Activated T-cell treated with anti-CD3 and anti-CD28 coated beads, Interleukin-2, amount 50 U/mL, for 72 hours (primary cell): Measurements from ENCODE around the gene CD151. TPM values are rescaled to one million over a fixed set of nuclear protein-coding genes. Genes with fewer than 3 reads are reported as not detected.

Source experiments
- ATAC-seq, 2 donors: fragments of 150-1000 bp; cut with Tn5 transposase; replicated peaks in 1 of 2; 2 replicates each; pipeline ENCODE4 v1.10.0; 2021; ENCODE audit warnings: moderate library complexity in 2 of 2, mild to moderate bottlenecking in 1 of 2
- DNase-seq, 2 donors: peaks; one replicate each; pipeline ENCODE4 v3.0.0; 2021 to 2022; ENCODE audit warnings: mixed read lengths in 1 of 2
- H3K27ac Mint-ChIP-seq: one replicate; pipeline ENCODE4 v1.8.0; 2022; ENCODE audit warnings: mild to moderate bottlenecking, moderate library complexity, mixed read lengths
- H3K27me3 Mint-ChIP-seq: one replicate; pipeline ENCODE4 v1.8.0; 2022; ENCODE audit warnings: low read depth, mixed read lengths
- H3K36me3 Mint-ChIP-seq, 2 donors: one replicate each; pipeline ENCODE4 v1.8.0; 2022; ENCODE audit warnings: mixed read lengths in 2 of 2, mild to moderate bottlenecking in 1 of 2; ENCODE audit not compliant: insufficient read depth in 2 of 2
- H3K4me1 Mint-ChIP-seq: one replicate; pipeline ENCODE4 v1.8.0; 2022; ENCODE audit warnings: low read depth, mixed read lengths
- H3K4me3 Mint-ChIP-seq, 2 donors: one replicate each; pipeline ENCODE4 v1.8.0; 2022; ENCODE audit warnings: mild to moderate bottlenecking in 2 of 2, mixed read lengths in 2 of 2, moderate library complexity in 2 of 2
- H3K9me3 Mint-ChIP-seq, 2 donors: one replicate each; pipeline ENCODE4 v1.8.0; 2022; ENCODE audit warnings: mixed read lengths in 2 of 2
- total RNA-seq, 2 donors: library from RNA; stranded (reverse); gene quantifications; one replicate each; pipeline ENCODE4 v1.2.3, GENCODE V29; 2022

Gene CD151
- total RNA-seq, 2 donors from 2014 or later: 35.4 to 42.2 TPM

DNA sequence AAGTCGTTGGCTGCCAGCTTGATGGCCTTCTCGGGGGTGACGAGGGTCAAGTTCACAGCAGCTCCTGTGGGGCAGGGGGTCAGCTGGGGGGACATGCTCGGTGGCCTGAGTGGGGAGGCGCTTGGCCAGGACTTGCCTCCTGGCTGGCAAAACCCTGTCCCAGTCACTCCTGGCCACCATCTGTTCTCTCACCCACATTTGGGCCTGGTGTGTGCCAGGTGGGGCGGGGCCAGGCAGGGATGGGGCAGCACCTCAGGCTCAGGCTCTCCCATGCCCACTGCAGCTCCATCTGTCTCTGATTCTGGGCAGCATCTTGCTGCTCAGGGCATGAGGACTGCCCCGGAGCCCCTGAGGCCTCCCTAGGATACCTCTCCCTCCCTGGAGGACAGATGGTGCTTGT is 39.2 kb upstream of the CD151 start:
- Mint-ChIP-seq H3K27me3 (no peaks in the 10 kb centered on the region), H3K36me3 (peaks cover 0 to 1% of the 10 kb centered on the region in 2 donors), H3K9me3 (no peaks in the 10 kb centered on the region), H3K27ac (no peak overlapping the region), H3K4me1 (peaks cover 17% of the 10 kb centered on the region), H3K4me3 (peak overlapping the region in 1 of 2 donors; percentile 20)
- DNase-seq (no peak), ATAC-seq (no peak)

DNA sequence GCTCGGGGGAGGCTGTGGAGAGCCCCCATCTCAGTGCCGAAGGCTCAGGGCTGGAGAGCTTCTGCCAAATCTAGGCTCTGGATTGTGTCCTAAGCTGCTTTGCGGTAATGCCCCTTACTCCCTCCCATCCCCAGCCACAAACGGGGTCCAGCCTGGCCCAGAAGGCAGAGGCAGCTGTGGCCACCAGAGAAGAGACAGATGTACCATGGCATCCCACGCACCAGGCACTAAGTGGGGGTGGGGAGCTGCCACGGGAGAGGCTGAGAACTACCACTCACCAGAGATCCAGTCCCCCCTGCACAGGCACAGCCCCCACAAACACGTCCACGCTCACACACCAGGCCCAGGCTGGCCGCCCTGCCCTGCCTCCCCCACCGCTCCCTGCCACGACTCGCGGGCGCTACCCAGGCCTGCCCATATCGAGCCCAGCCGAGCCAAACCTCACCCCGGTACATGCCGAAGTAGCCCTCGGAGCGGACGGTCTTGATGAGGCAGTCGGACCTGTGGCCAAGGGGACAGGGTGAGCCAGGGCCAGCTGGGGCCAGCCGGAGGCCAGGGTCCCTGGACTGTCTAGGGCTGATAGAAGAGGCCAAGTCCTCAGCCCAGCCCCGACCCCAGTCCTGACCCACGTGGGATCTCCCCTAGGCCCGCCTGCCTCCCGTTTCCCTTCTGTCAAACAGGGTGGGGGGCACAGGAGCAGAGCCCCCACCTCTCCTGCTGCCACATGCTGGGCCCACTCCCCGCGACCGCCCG is 38.6 kb upstream of the CD151 start:
- no peak overlapping the region for H3K27ac Mint-ChIP-seq
- peak overlapping the region in 1 of 2 donors; percentile 20 for H3K4me3 Mint-ChIP-seq
- H3K27me3 Mint-ChIP-seq: no peaks in the 10 kb centered on the region
- DNase-seq: no peak
- ATAC-seq: no peak
- H3K36me3 Mint-ChIP-seq: peaks cover 0 to 1% of the 10 kb centered on the region in 2 donors
- no peaks in the 10 kb centered on the region for H3K9me3 Mint-ChIP-seq
- peaks cover 17% of the 10 kb centered on the region for H3K4me1 Mint-ChIP-seq

DNA sequence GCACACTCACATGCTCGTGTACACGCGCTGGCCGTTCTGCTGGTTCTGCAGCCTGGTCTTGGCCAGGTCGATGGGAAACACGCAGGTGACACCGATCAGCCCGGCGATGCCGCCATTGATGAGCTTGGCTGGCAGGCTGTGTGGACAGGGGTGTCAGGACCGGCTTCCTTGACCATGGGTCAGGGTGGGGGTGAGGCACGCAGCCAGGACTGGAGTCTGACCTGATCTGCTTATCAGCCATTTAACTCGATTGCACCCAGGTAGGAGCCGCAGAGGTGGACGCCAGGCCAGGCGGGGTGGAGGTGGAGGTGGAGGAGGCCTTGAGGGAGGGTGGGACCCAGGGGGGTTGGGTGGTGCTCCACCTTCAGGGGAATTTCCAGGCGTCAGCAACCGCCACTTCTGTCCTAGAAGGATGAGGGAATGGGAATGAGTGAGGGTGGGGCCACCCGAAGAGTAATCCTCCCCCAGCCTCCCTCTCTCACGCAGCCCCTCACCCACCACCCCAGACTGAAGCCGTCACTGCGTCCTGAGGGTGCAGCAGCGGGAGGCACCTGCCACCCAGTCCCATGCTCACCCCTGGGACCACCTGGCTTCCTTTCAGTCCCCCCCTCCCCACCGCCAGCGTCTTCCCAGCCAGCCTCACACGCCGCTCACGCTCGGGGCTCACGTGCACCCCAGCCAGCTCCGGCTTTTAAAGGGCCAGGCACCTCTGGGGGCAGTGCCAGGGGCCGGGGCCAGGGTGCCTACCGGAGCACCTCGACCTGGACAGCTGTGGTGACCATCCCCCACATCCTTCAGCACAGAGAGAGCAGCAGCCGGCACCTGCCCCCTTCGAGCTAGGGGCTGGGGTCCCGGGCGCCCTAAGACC is 37.8 kb upstream of the CD151 start:
- no peak for DNase-seq
- ATAC-seq: no peak
- H3K36me3 Mint-ChIP-seq: peaks cover 0 to 1% of the 10 kb centered on the region in 2 donors
- no peaks in the 10 kb centered on the region for H3K9me3 Mint-ChIP-seq
- peaks cover 17% of the 10 kb centered on the region for H3K4me1 Mint-ChIP-seq
- no peaks in the 10 kb centered on the region for H3K27me3 Mint-ChIP-seq
- peak overlapping the region; percentile 79 for H3K27ac Mint-ChIP-seq
- peak overlapping the region; percentile 78 to 97 for H3K4me3 Mint-ChIP-seq

DNA sequence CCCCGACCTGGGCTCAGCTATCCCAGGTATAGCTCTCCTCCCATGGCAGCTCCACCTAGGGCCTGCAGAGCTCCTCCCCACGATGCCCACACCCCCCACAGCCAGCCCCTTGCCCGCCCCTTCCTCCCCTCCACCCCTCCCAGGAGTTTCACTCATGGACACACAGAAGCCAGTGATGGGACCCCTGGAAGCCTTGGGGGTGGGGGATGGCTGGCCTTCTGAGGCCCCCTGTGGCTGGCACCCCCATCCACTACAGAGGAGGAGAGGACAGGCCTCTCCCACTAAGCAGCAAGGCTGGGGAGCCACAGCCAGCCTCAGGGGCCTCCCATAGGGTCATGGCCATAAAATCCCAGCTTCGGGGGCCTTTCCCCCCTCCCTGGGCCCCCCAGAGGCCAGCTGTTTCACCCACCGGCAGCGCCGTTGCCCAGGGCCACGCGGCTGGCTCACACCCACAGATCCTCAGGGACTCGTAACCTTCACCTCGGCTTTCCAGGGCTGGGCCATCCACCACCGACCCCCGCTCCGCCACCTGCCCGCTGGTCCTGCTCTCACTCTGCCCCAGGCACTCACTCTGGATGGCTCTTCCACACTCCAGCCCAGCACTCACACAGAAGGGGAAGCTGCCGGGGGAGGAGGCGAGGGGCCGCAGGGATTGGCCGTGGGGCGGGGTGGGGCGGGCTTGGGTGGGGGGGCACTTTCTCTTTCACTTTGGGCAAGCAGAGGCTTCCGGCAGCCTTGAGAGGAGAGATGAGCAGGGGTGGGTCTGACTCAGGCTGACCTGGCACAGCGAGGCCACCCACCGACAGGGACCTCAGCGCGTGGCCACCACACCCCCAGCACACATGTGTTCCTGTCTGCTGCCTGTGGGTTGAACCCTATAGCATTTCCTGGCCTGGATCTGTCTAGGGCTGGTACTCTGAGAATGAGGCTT is 36.9 kb upstream of the CD151 start:
- peak; percentile 80 to 84 for ATAC-seq
- peak; percentile 85 to 93 for DNase-seq
- Mint-ChIP-seq H3K27ac (peak overlapping the region; percentile 79), H3K4me3 (peak overlapping the region; percentile 78 to 97), H3K4me1 (peaks cover 17% of the 10 kb centered on the region), H3K27me3 (no peaks in the 10 kb centered on the region), H3K36me3 (peaks cover 0 to 1% of the 10 kb centered on the region in 2 donors), H3K9me3 (no peaks in the 10 kb centered on the region)

DNA sequence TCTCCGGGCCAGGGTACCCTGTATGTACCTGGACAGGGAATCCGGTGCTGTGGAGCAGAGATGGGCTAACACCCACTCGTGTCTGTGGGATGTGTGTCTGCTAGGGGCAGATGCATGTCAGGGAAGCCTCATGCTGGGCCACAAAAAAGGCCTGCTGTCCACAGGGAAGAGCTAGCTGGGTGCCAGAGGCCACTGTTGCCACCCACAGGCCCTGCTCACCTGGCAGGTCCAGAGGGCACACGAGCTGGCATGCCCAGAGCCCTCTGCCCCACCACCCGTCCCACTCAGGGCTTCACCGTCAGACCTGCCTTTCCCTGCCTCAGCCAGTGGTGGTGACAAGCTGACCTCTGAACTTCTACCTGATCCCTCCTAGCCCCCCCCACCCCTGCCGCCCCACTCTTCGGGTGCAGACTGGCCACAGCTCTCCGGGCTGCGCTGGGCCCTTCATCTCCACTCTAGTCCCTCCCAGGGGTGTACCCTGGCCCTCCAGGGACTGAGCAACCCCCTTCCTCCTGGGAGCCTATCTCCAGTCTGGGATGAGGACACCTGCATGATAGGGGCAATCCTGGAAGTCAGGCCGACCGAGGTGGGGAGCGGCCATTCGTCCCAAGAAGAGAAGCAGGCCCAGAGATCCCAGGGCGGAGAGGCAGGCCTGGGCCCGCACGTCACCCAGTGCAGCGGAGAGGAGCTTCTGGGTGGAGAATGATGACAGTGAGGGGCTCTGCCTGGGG is 36.0 kb upstream of the CD151 start:
- H3K4me1 Mint-ChIP-seq: peaks cover 17% of the 10 kb centered on the region
- peak overlapping the region; percentile 78 to 97 for H3K4me3 Mint-ChIP-seq
- no peaks in the 10 kb centered on the region for H3K9me3 Mint-ChIP-seq
- peaks cover 0 to 2% of the 10 kb centered on the region in 2 donors for H3K36me3 Mint-ChIP-seq
- ATAC-seq (no peak), DNase-seq (no peak)
- H3K27me3 Mint-ChIP-seq: no peaks in the 10 kb centered on the region
- peak overlapping the region; percentile 78 for H3K27ac Mint-ChIP-seq

DNA sequence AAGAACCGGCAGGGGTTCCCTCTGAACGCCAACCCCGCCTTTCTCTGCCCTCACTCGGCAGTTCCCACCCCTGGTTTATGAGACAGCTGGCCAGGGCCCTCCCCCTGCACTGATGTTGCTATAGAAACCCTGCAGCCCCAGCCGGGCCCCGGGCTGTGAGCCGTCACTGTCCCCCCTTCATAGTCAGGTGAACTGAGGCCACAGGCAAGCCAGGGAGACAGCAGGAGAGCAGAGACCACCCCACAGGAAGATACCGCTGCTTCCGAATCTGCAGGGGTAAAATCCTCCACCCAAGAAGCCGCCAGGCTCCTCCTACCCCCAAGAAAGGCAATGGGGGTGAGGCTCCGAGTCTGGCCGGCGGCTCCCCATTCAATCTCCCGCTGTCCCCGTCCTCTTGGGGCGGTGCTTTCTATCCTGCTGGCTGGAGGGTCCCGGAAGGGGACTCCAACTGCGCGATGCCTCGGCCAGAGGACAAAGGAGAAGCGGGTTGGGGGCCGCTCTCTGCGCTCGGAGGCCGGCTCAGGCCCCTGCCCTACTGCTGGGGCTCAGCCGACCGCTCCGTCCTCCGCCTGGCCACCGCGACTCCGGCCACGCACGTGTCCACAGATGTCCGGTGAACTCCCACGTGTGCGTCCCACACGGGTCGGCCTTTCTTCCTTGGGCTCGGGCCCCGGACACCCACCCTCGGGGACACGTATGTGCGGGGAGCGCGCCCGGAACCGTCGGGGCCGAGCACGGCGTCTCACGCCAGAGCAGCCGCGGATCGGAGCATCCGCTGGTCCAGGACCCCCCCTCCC is 35.3 kb upstream of the CD151 start:
- H3K9me3 Mint-ChIP-seq: no peaks in the 10 kb centered on the region
- no peaks in the 10 kb centered on the region for H3K27me3 Mint-ChIP-seq
- ATAC-seq: peak; percentile 50 to 52
- H3K4me1 Mint-ChIP-seq: peaks cover 17% of the 10 kb centered on the region
- peak overlapping the region; percentile 78 to 97 for H3K4me3 Mint-ChIP-seq
- H3K36me3 Mint-ChIP-seq: peaks cover 0 to 2% of the 10 kb centered on the region in 2 donors
- peak; percentile 78 to 83 for DNase-seq
- peak overlapping the region; percentile 78 for H3K27ac Mint-ChIP-seq

DNA sequence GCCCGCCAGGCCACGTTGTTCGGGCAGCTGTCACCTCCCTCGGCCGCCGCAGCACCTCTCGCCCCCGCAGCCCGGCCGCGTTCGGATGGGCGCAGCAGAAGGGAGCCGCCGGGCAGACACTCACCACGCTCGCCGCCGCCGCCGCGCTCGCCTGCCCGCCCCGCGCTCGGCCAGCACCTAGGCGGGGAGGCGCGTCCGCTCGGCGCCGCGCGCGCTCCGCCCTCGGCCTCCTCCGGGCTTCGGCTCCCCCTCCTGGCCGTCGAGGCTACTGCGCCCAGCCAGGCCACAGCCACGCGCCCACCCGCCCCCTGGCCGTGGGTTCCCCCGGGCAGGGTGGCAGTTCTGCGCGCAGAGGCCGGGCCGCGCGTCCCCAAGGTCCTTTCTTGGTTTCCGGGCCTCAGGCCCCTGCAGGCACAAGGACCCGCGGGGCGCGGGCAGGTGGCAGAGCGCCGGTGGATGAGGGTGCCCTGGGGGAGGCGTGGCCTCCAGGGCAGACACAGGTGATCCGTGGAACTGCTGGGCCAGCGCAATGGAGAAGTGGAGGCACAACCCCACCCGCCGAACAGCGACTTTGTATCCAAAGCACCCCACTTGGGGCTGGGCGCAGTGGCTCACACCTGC is 34.5 kb upstream of the CD151 start, which contains the start of gene SLC25A22:
TSS of gene SLC25A22 (minus strand) at position 189 of the 621 bp plus-strand sequence. CDS start 3,275 bp downstream, outside the sequence.
- no peaks in the 10 kb centered on the region for H3K27me3 Mint-ChIP-seq
- DNase-seq: peak; percentile 90 to 93
- peaks cover 0 to 2% of the 10 kb centered on the region in 2 donors for H3K36me3 Mint-ChIP-seq
- no peaks in the 10 kb centered on the region for H3K9me3 Mint-ChIP-seq
- peaks cover 17% of the 10 kb centered on the region for H3K4me1 Mint-ChIP-seq
- peak; percentile 60 to 61 for ATAC-seq
- peak within 1 kb of the TSS; percentile 78 to 97 for H3K4me3 Mint-ChIP-seq
- peak within 1 kb of the TSS; percentile 78 for H3K27ac Mint-ChIP-seq

DNA sequence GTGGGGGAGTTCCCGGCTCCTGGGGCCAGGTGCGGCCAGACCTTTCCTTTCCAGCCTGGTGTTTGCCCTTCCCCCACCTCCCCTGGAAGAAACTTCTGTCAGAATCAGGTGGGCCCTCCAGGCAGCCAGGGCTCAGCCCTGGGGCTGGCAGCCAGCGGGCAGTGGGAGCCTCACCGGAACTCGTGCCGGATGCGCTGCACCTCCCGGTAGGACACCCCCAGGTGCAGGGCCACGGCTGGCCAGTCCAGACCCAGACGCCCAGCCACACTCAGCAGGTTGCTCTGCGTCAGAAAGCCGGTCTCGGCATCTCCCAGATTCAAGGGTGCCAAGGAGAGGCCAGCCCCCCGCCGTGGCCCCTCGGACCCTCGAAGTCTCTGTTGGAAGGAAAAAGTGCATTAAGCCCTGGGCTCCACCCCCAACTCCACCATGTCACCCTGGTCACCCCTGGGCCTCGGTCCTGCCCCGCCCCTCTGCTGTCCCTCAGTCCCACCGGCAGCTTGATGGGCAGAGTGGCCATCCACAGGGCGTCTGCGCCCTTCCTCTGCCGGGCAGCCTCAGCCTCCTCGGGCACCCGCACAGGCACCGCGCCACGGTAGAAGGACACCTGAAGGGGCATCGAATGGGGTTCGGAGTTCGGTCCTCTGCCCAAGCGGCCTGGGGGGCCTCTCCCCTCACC is 33.0 kb upstream of the CD151 start:
- no peaks in the 10 kb centered on the region for H3K27me3 Mint-ChIP-seq
- H3K9me3 Mint-ChIP-seq: no peaks in the 10 kb centered on the region
- no peak for ATAC-seq
- DNase-seq: no peak
- no peak overlapping the region for H3K4me3 Mint-ChIP-seq
- peaks cover 17% of the 10 kb centered on the region for H3K4me1 Mint-ChIP-seq
- H3K27ac Mint-ChIP-seq: no peak overlapping the region
- peaks cover 0 to 2% of the 10 kb centered on the region in 2 donors for H3K36me3 Mint-ChIP-seq

DNA sequence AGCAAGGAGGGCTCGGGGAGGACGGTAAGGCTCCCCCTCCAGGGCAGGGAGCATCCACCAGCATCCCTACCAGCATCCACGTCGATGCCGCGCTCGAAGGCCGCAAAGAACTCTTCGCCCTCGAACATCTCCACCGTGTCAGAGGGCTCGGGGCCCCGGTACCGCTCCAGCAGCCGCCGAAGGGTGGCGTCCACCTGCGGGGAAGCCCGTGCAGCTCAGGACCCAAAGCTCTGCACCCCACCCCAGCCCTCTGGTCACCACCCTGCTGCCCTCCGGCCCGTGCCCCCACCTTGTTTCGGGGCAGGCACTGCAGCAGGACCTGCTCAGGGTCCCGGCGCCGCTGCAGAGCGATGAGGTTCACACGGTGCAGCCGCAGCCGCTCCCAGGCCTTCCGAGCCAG is 32.3 kb upstream of the CD151 start:
- Mint-ChIP-seq H3K4me3 (no peak overlapping the region), H3K36me3 (peaks cover 0 to 2% of the 10 kb centered on the region in 2 donors), H3K27ac (no peak overlapping the region), H3K4me1 (peaks cover 17% of the 10 kb centered on the region), H3K9me3 (no peaks in the 10 kb centered on the region), H3K27me3 (no peaks in the 10 kb centered on the region)
- no peak for ATAC-seq
- no peak for DNase-seq

DNA sequence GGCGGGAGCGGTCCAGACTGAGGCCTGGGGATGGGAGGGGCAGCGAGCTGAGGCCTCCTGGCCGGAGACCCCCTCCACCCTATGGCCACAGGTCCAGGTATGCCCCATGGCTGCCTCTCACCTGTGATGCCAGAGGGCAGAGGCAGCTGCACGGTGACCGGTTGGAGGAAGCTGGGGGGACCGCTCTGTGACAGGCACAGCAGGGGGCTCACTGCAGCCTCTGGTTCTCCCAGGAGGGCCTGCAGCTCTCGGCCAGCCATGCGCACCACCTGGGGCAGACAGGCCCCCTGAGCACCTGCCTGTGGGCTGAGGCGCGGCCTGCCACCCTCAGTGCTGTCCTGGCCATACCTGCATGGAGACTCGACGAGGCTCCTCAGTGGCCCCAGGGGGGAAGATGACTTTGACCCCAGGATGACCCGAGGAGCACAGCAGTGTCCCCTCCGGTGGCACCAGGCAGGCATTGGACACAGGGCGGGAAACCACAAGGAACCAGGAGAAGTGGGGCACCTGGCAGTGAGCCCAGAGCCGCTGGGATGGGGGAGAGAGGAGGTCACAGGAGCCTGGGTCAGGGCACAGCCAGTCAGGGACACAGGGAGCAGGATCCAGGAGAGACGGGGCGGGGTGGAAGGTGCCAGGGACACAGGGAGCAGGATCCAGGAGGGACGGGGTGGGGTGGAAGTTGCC is 31.5 kb upstream of the CD151 start:
- no peak for DNase-seq
- ATAC-seq: no peak
- Mint-ChIP-seq H3K9me3 (no peaks in the 10 kb centered on the region), H3K27me3 (no peaks in the 10 kb centered on the region), H3K4me3 (peak overlapping the region in 1 of 2 donors; percentile 29), H3K36me3 (peaks cover 0 to 2% of the 10 kb centered on the region in 2 donors), H3K27ac (no peak overlapping the region), H3K4me1 (peaks cover 12% of the 10 kb centered on the region)
